Caco-2 (cell line): ENCODE results near the gene SPTSSB. TPM values are rescaled to one million over a fixed set of nuclear protein-coding genes. Genes with fewer than 3 reads are reported as not detected.

Experiments used
- BruUV-seq: library from RNA; stranded (reverse); fragments of 400-500 nt; replicated peaks from 2 replicates; lab custom pipeline; 2021; lab: Mats Ljungman, UMichigan
- CTCF ChIA-PET: fragments of 300-600 bp; sonication (Branson Sonifier 250); formaldehyde crosslinking; loops from one replicate; lab custom pipeline; 2022; ENCODE audit warnings: antibody characterized with exemption; lab: Charles Lee
- POLR2A ChIA-PET: fragments of 300-600 bp; sonication (Branson Sonifier 250); formaldehyde crosslinking; loops from one replicate; lab custom pipeline; 2022; ENCODE audit warnings: antibody characterized with exemption; lab: Charles Lee
- DNase-seq, 2 experiments: peaks; one replicate each; pipeline versions ENCODE4 v3.0.0 to v3.0.0-alpha.2; 2020 to 2022
- H3K27me3 ChIP-seq: replicated peaks from 2 replicates; pipeline ENCODE4 v1.6.0; 2011; ENCODE audit warnings: low read length; ENCODE audit not compliant: control insufficient read depth, insufficient read depth
- H3K36me3 ChIP-seq: 2 replicates; pipeline ENCODE4 v1.5.1; 2011; ENCODE audit warnings: low read length; ENCODE audit not compliant: control insufficient read depth, insufficient read depth
- H3K4me1 ChIP-seq: fragments of 250-450 bp; sonication (Bioruptor Pico); 2 replicates; pipeline ENCODE4 v1.5.1; 2020; ENCODE audit warnings: mild to moderate bottlenecking
- H3K4me3 ChIP-seq: 2 replicates; pipeline ENCODE4 v1.5.1; 2011; ENCODE audit warnings: low read depth, mild to moderate bottlenecking, control low read depth, low read length
- H3K9me3 ChIP-seq: fragments of 250-450 bp; sonication (Bioruptor Pico); 2 replicates; pipeline ENCODE4 v1.5.1; 2020; ENCODE audit warnings: mild to moderate bottlenecking, moderate library complexity
- H3K27ac Mint-ChIP-seq: one replicate; pipeline ENCODE4 v1.8.0; 2022; ENCODE audit warnings: mixed read lengths; ENCODE audit not compliant: unreplicated experiment
- H3K27me3 Mint-ChIP-seq: one replicate; pipeline ENCODE4 v1.8.0; 2022; ENCODE audit warnings: mixed read lengths; ENCODE audit not compliant: insufficient read depth, unreplicated experiment
- H3K36me3 Mint-ChIP-seq: one replicate; pipeline ENCODE4 v1.8.0; 2022; ENCODE audit warnings: mild to moderate bottlenecking, mixed read lengths; ENCODE audit not compliant: insufficient read depth, unreplicated experiment
- H3K4me1 Mint-ChIP-seq: one replicate; pipeline ENCODE4 v1.8.0; 2022; ENCODE audit warnings: low read depth, mixed read lengths; ENCODE audit not compliant: unreplicated experiment
- H3K4me3 Mint-ChIP-seq: one replicate; pipeline ENCODE4 v1.8.0; 2022; ENCODE audit warnings: mild to moderate bottlenecking, moderate library complexity, mixed read lengths; ENCODE audit not compliant: unreplicated experiment
- H3K9me3 Mint-ChIP-seq: one replicate; pipeline ENCODE4 v1.8.0; 2022; ENCODE audit warnings: mixed read lengths; ENCODE audit not compliant: unreplicated experiment
- intact Hi-C: fragments of 100-400 bp; cut with micrococcal nuclease; formaldehyde crosslinking; loops from one replicate; pipeline ENCODE4 v1.10.0; 2022; ENCODE audit not compliant: unreplicated experiment
- total RNA-seq: library from RNA; stranded (reverse); gene quantifications from 2 replicates; pipeline ENCODE4 v1.2.3, GENCODE V29; 2022
- TF ChIP-seq, protein P1 (sequence below), 2 experiments: fragments of 200-600 bp in 1 of 2; IDR thresholded peaks; 1 replicate in 1 of 2; 2 replicates in 1 of 2; pipeline versions ENCODE4 v1.5.1 to v1.8.0; 2011 to 2022; ENCODE audit warnings: antibody characterized with exemption in 1 of 2, control low read depth in 1 of 2, inconsistent platforms in 1 of 2, low read depth in 1 of 2, low read length in 1 of 2, mild to moderate bottlenecking in 1 of 2, moderate library complexity in 1 of 2; ENCODE audit not compliant: insufficient read depth in 1 of 2, severe bottlenecking in 1 of 2, unreplicated experiment in 1 of 2

SPTSSB gene
- total RNA-seq, 1 experiment from 2014 or later: 51.6 TPM

DNA sequence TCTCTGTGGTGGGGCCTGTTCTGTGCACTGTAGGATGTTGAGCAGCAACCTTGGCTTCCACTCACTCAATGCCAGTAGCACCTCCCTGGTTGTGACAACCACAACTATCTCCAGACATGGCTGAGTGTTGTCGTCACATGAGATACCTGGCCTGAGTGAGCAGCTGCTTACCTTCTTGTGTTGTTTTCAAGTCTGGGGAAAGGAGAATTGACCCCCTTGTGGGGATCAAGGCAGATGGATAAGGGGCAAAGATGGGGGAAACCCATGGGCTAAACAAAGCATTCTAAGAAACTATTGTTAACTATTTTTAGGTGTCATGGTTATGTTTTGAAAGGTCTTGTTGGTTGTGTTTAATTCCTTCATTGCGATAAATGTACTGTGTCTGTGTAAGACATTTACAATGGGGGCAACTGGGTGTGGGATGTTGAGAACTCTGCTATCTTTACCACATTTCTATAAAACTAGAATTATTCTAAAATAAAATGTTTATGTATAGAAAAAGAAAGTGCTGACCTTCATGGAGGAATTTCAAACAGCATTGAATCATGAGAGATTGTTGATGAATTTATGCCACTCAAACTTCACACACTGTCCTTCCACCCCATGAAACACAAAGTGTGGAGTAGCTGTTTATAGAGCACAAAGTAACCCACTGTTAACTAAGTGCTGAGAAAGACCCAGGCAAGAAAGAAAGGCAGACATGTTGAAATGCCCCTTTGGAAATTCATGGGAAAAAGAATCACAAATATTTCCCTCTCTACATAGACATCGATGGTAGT lies 48.4 kb upstream of the SPTSSB start:
- TF ChIP-seq, protein P1, sequence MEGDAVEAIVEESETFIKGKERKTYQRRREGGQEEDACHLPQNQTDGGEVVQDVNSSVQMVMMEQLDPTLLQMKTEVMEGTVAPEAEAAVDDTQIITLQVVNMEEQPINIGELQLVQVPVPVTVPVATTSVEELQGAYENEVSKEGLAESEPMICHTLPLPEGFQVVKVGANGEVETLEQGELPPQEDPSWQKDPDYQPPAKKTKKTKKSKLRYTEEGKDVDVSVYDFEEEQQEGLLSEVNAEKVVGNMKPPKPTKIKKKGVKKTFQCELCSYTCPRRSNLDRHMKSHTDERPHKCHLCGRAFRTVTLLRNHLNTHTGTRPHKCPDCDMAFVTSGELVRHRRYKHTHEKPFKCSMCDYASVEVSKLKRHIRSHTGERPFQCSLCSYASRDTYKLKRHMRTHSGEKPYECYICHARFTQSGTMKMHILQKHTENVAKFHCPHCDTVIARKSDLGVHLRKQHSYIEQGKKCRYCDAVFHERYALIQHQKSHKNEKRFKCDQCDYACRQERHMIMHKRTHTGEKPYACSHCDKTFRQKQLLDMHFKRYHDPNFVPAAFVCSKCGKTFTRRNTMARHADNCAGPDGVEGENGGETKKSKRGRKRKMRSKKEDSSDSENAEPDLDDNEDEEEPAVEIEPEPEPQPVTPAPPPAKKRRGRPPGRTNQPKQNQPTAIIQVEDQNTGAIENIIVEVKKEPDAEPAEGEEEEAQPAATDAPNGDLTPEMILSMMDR (IDR thresholded peaks at IDR 0.05; ENCODE audit: insufficient read depth in 1 of 2, low read depth in 1 of 2, low read length in 1 of 2, severe bottlenecking in 1 of 2, unreplicated experiment in 1 of 2): no peak
- peak overlapping the region; percentile 19 for H3K4me3 Mint-ChIP-seq
- H3K4me3 ChIP-seq: no peak overlapping the region
- CTCF ChIA-PET: no interaction called here
- H3K36me3 Mint-ChIP-seq: peaks cover 19% of the 10 kb centered on the region
- no TSS peak for BruUV-seq
- POLR2A ChIA-PET: no interaction called here
- peaks cover 4% of the 10 kb centered on the region for H3K9me3 ChIP-seq
- H3K27me3 ChIP-seq: no peaks in the 10 kb centered on the region
- no peak for DNase-seq
- H3K9me3 Mint-ChIP-seq: peaks cover 14% of the 10 kb centered on the region
- H3K4me1 ChIP-seq: peaks cover 35% of the 10 kb centered on the region
- peaks cover 9% of the 10 kb centered on the region for H3K4me1 Mint-ChIP-seq
- intact Hi-C loops: loop anchor here (1.0 to 5.0 kb wide), 6 partner anchors 7 to 852 kb away; partner anchors contain the start of genes KPNA4, NMD3 and PPM1L
- H3K36me3 ChIP-seq: no peaks in the 10 kb centered on the region
- peak overlapping the region; percentile 86 for H3K27ac Mint-ChIP-seq
- no peaks in the 10 kb centered on the region for H3K27me3 Mint-ChIP-seq

DNA sequence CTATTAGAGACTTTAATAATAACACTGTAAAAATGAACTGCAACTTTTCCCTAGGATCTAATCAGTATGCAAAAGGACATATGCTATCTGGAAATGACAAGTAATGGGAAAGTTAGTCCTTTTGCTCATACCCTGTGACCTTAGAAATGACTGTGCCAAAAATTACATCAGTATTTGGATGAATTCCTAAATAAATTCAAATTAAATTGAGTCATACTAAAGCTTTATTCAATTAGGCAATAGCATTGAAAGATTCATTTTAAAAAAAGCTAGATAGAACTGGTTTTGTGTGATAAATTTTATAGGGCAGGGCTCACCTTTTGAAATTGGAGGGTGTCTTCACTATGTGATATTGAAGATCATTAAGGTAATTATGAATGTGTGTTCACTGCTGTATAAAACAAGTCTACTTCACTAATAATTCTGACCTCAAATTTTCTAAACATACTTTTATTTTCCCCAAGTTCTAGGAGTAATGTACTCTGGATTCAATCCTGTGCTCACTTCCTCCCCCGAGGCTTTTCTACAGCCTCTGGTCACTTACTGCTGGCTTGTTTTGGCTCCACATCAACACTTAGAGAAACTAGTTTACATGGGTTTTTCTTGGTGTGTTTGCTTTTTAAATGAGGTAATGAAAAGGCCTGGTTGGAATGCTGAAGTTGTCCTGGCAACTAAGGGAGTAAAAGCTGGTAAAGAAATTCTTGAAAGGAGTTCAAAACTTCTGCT lies 44.4 kb upstream of the SPTSSB start:
- Mint-ChIP-seq H3K27me3 (no peaks in the 10 kb centered on the region), H3K4me1 (peaks cover 4% of the 10 kb centered on the region), H3K9me3 (peaks cover 14% of the 10 kb centered on the region), H3K27ac (no peak overlapping the region), H3K4me3 (no peak overlapping the region), H3K36me3 (peaks cover 15% of the 10 kb centered on the region)
- TF ChIP-seq, protein P1 (IDR thresholded peaks at IDR 0.05; ENCODE audit: insufficient read depth in 1 of 2, low read depth in 1 of 2, low read length in 1 of 2, severe bottlenecking in 1 of 2, unreplicated experiment in 1 of 2): no peak
- Histone ChIP-seq H3K4me3 (no peak overlapping the region), H3K27me3 (no peaks in the 10 kb centered on the region), H3K9me3 (peaks cover 7% of the 10 kb centered on the region), H3K4me1 (peaks cover 47% of the 10 kb centered on the region), H3K36me3 (no peaks in the 10 kb centered on the region)
- POLR2A ChIA-PET: no interaction called here
- no TSS peak for BruUV-seq
- CTCF ChIA-PET: no interaction called here
- no peak for DNase-seq
- intact Hi-C loops: no loop called here

DNA sequence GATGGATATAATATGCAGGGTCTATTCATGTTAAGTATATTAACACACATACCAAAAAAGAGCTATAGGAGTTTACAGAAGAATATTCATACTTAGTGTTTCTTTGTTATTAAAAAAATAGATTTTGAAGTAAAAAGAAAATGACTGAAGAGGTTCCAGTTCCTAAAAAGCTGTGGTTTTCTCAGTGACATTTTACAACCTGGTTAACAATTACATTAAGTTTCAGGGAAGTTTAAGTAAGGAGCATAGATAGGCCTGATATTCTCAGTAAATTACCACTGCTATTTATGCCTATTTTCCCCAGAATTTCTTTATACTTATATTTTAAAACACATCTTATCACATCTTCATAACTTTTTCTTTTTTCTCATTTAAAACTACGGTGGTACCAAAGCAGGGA lies 43.6 kb upstream of the SPTSSB start:
- intact Hi-C loops: no loop called here
- Mint-ChIP-seq H3K4me3 (no peak overlapping the region), H3K27ac (no peak overlapping the region), H3K9me3 (peaks cover 14% of the 10 kb centered on the region), H3K4me1 (peaks cover 4% of the 10 kb centered on the region), H3K36me3 (peaks cover 16% of the 10 kb centered on the region), H3K27me3 (no peaks in the 10 kb centered on the region)
- Histone ChIP-seq H3K27me3 (no peaks in the 10 kb centered on the region), H3K36me3 (no peaks in the 10 kb centered on the region), H3K4me3 (no peak overlapping the region), H3K4me1 (peaks cover 43% of the 10 kb centered on the region), H3K9me3 (peaks cover 7% of the 10 kb centered on the region)
- ChIA-PET CTCF (no interaction called here), POLR2A (interaction anchor here (0.7 kb wide), 1 partner anchor 1062 kb away, joined by 6 read pairs; no protein-coding TSS in a partner anchor)
- no TSS peak for BruUV-seq
- TF ChIP-seq, protein P1 (IDR thresholded peaks at IDR 0.05; ENCODE audit: insufficient read depth in 1 of 2, low read depth in 1 of 2, low read length in 1 of 2, severe bottlenecking in 1 of 2, unreplicated experiment in 1 of 2): no peak
- no peak for DNase-seq
